Prostate gland (tissue), 2 donors: ENCODE results near the gene LTF.

ENCODE experiments used
- CTCF ChIP-seq, 4 experiments: fragments of 200-600 bp in 2 of 4; fragments of 450-650 bp in 2 of 4; sonication (generic) in 2 of 4; IDR thresholded peaks; 1 replicate in 3 of 4; 2 replicates in 1 of 4; pipeline ENCODE4 v1.5.1; 2016 to 2019; ENCODE audit warnings: antibody characterized with exemption in 4 of 4, mild to moderate bottlenecking in 2 of 4, moderate library complexity in 2 of 4
- POLR2A ChIP-seq: fragments of 450-650 bp; IDR thresholded peaks from one replicate; pipeline ENCODE4 v1.6.1; 2016; ENCODE audit warnings: antibody characterized with exemption, mild to moderate bottlenecking

- TF ChIP-seq CTCF (IDR thresholded peaks at IDR 0.05) (no peak), POLR2A (no peak)
These were observed 47.6 kb upstream of the LTF start for GRCh38 chr3:46512191-46512749.
